Pancreas (tissue), 10 donors: ENCODE data around the gene OPA1. TPM values are rescaled to one million over a fixed set of nuclear protein-coding genes. Genes with fewer than 3 reads are reported as not detected.

Source experiments
- ATAC-seq, 4 donors: fragments of 200-7000 bp; cut with Tn5 transposase; one replicate each; pipeline versions ENCODE4 v1.8.0 to v1.9.1; 2020; ENCODE audit warnings: mild to moderate bottlenecking in 4 of 4, moderate library complexity in 4 of 4
- DNase-seq, 6 donors: peaks; one replicate each; pipeline ENCODE4 v3.0.0-alpha.2; 2020
- FAIRE-seq: peaks from 2 replicates; lab custom pipeline; 2012; peaks lifted over from hg19 to GRCh38; lab: Jason Lieb, UNC
- H3K27ac ChIP-seq, 4 donors: fragments of 200-600 bp; sonication (generic); 1 replicate in 3 of 4; 2 replicates in 1 of 4; pipeline versions ENCODE4 v1.5.0 to v1.8.0; 2020
- H3K27me3 ChIP-seq, 4 donors: fragments of 200-600 bp; one replicate each; pipeline ENCODE4 v1.8.0; 2021
- H3K36me3 ChIP-seq, 3 donors: fragments of 200-600 bp; sonication (generic) in 1 of 3; one replicate each; pipeline versions ENCODE4 v1.5.0 to v1.8.0; 2020 to 2021
- H3K4me1 ChIP-seq, 3 donors: fragments of 200-600 bp; one replicate each; pipeline ENCODE4 v1.8.0; 2021
- H3K4me3 ChIP-seq, 4 donors: fragments of 200-600 bp; sonication (generic) in 2 of 4; one replicate each; pipeline versions ENCODE4 v1.5.0 to v1.8.0; 2020 to 2021
- H3K9me3 ChIP-seq, 4 donors: fragments of 200-600 bp; one replicate each; pipeline ENCODE4 v1.8.0; 2021
- WGBS, 2 donors: extraction: QIAGEN DNeasy Blood & Tissue Kit; methylation state at CpG; one replicate each; pipeline ENCODE4 v1.1.7; 2013; 5-methylcytosine and 5-hydroxymethylcytosine counted together
- intact Hi-C, 3 donors: fragments of 100-400 bp; cut with DNase I; formaldehyde crosslinking; loops; one replicate each; pipeline versions ENCODE4 v1.11.1 to v1.14.2; 2022
- polyA plus RNA-seq, 2 donors: library from polyadenylated mRNA; stranded (reverse); fragments of 200-250 nt; gene quantifications; one replicate each; pipeline ENCODE4 v1.2.3, GENCODE V29; 2013
- total RNA-seq, 6 donors: library from RNA; stranded (reverse); fragmentation: NEBNext Ultra II Directional in 4 of 6; extraction: Animal tissue kit (Norgen Biotek cat#: 25700) in 4 of 6; gene quantifications; one replicate each; pipeline versions ENCODE4 v1.2.1 to v1.2.4, GENCODE V29; 2021 to 2023
- TF ChIP-seq, protein P1 (sequence below), 4 donors: fragments of 200-600 bp; sonication (generic) in 3 of 4; IDR thresholded peaks; one replicate each; pipeline versions ENCODE4 v1.5.0 to v1.8.0; 2021; ENCODE audit warnings: antibody characterized with exemption in 4 of 4
- donor health status: healthy with polysubstance abuse.
- donor health status: DM: no; HTN: no; CAD: no; lungs with moderate emphysema.
- donor health status: DM: no; HTN: no; CAD: no.
- donor health status: control.
- donor health status: control.
- donor health status: Bipolar disorder and iron deficiency.
- donor health status: DM: yes; HTN: yes; CAD: no.
- donor health status: DM: no; HTN: no; CAD: no.
- donor health status: DM: no; HTN: no; CAD: no.
- donor health status: DM: yes; HTN: yes; CAD: no.

Gene OPA1
- total and polyA plus RNA-seq, 8 donors: 6.3 to 31.7 (median 23.7) TPM

DNA sequence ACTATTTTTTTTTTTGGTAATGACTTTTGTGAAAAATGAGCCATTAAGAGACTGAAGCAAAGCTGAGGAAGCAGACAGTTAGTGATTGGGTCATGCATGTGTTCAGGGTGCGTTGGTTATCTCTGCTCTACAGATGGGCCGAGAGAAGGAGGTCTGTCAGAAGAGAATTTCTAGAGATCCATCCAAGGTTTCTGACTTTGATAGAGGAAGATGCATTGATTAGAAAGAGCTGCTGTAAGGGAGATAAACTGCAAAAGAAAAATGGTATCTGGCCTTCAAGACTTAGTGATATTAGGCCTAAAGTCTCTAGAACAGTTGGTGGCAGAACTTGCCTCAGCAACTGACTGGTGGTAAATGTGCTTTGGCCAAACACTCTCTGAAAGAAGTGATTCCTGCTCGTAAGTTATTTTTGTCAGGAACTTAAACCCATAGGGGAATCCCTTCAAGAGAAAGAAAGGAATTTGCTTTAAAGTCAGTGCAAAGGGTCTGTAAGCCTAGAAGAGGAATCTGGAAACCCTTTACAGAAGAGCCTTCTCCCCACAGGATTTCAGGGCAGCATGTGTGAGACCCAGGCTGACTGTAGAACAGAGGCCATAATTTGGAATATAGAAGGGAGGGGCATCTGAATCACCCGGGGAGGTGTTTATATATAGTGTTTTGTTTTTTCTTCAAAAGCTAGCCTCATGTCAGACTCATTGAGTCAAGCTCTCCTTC is 67.8 kb downstream of the OPA1 start:
- DNase-seq (no peak), FAIRE-seq (no peak), ATAC-seq (no peak)
- TF ChIP-seq, protein P1, sequence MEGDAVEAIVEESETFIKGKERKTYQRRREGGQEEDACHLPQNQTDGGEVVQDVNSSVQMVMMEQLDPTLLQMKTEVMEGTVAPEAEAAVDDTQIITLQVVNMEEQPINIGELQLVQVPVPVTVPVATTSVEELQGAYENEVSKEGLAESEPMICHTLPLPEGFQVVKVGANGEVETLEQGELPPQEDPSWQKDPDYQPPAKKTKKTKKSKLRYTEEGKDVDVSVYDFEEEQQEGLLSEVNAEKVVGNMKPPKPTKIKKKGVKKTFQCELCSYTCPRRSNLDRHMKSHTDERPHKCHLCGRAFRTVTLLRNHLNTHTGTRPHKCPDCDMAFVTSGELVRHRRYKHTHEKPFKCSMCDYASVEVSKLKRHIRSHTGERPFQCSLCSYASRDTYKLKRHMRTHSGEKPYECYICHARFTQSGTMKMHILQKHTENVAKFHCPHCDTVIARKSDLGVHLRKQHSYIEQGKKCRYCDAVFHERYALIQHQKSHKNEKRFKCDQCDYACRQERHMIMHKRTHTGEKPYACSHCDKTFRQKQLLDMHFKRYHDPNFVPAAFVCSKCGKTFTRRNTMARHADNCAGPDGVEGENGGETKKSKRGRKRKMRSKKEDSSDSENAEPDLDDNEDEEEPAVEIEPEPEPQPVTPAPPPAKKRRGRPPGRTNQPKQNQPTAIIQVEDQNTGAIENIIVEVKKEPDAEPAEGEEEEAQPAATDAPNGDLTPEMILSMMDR (IDR thresholded peaks at IDR 0.05): no peak
- H3K27ac ChIP-seq: no peak overlapping the region
- H3K27me3 ChIP-seq: no peaks in the 10 kb centered on the region
- no peak overlapping the region for H3K4me3 ChIP-seq
- intact Hi-C loops: loop anchor here in 1 of 3 donors (10.0 kb wide), 1 partner anchor 654 kb away; no protein-coding TSS in a partner anchor
- 79 to 86% methylated on average over 4 of the region's 4 CpGs for WGBS, 2 donors
- no peaks in the 10 kb centered on the region for H3K4me1 ChIP-seq
- no peaks in the 10 kb centered on the region for H3K9me3 ChIP-seq
- H3K36me3 ChIP-seq: peaks cover 0 to 16% (median 16%) of the 10 kb centered on the region in 3 donors

DNA sequence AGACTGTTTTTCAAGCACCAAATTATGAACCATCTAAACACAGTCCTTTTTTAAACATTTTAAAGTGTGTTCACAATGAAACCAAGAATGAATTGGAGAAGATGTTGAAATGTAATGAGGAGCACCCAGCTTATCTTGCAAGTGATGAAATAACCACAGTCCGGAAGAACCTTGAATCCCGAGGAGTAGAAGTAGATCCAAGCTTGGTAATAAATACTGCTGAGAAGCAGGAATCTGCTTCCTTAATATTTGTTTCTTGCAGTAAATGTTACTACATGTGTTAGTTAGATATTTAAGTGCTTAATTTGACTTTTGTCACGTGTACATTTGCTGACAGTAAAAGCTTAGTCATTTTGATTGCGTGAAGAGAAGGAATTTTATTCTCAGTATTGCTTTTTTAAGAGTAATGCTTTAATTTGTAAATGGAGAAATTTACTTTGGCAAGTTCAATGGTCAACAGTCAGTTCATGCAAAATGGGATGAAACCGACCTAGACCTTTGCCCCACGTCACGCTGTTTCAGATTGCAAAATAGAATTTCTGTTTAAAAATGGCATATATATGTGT is 69.8 kb downstream of the OPA1 start:
- intact Hi-C loops: loop anchor here in 1 of 3 donors (10.0 kb wide), 1 partner anchor 652 kb away; no protein-coding TSS in a partner anchor
- no peak overlapping the region for H3K27ac ChIP-seq
- no peaks in the 10 kb centered on the region for H3K4me1 ChIP-seq
- no peaks in the 10 kb centered on the region for H3K27me3 ChIP-seq
- H3K4me3 ChIP-seq: no peak overlapping the region
- TF ChIP-seq, protein P1 (IDR thresholded peaks at IDR 0.05): no peak
- FAIRE-seq (no peak), ATAC-seq (no peak), DNase-seq (no peak)
- peaks cover 0 to 21% (median 11%) of the 10 kb centered on the region in 3 donors for H3K36me3 ChIP-seq
- 80 to 81% methylated on average over 7 of the region's 7 CpGs for WGBS, 2 donors
- no peaks in the 10 kb centered on the region for H3K9me3 ChIP-seq

DNA sequence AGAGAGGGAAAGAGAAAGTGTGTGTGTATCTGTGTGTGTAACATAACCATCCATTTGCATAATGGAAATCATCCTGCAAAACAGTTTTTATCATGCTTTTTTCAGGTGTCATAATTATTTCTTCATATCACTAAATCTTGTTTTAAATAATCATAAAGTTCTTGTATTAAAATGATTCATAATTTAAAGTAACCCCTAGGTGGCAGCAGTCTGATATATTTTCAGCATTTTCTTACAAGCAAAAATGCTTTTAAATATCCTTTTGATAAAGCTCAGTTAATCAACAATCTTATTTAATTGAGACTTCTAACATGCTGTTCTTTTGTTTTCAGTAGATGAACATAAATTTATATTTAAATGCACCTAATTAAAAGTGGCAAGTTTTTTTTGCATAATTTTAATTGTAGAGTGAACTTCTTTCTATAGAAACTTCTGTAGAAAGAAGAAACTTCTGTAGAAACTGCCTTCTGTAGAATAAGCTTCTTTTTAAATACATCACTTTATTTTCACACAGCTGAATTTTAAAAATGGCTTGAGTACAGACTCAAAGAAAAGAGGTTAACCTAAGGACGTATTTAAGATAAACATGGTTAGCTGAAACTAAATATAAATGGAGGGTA is 72.5 kb downstream of the OPA1 start:
- 86 to 94% methylated on average over 1 of the region's 1 CpG for WGBS, 2 donors
- Histone ChIP-seq H3K9me3 (no peaks in the 10 kb centered on the region), H3K36me3 (peaks cover 0 to 12% (median 4%) of the 10 kb centered on the region in 3 donors), H3K27me3 (no peaks in the 10 kb centered on the region), H3K27ac (no peak overlapping the region), H3K4me1 (no peaks in the 10 kb centered on the region), H3K4me3 (no peak overlapping the region)
- intact Hi-C loops: loop anchor here in 1 of 3 donors (10.0 kb wide), 1 partner anchor 649 kb away; no protein-coding TSS in a partner anchor
- FAIRE-seq: peak; percentile 94
- DNase-seq: no peak
- no peak for ATAC-seq
- TF ChIP-seq, protein P1 (IDR thresholded peaks at IDR 0.05): peak in 3 of 4 donors; percentile 28 to 41 (median 32)

DNA sequence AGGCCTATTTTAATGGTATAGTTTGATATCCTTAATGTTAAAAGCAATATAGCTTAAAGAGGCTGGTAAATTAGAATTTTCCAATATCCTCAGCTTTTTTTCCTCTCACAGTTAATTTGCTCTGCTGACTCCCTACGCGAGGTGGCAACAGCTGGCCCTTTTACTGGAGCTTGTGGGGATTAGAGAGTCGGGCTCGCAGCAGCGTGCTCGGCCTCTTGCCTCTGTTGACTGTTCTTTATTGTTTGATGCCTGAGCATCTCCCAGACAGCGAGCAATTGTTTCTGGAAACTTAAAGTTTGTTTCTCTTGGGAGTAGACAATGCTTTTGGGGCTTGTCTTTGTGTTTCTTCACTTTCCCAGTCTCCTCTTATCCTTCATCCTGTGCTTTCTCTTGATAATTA is 80.8 kb downstream of the OPA1 start:
- no peaks in the 10 kb centered on the region for H3K36me3 ChIP-seq
- H3K4me3 ChIP-seq: no peak overlapping the region
- H3K4me1 ChIP-seq: no peaks in the 10 kb centered on the region
- intact Hi-C loops: no loop called here
- 91% methylated on average over 7 of the region's 7 CpGs for WGBS, 2 donors
- no peak for FAIRE-seq
- no peaks in the 10 kb centered on the region for H3K9me3 ChIP-seq
- H3K27ac ChIP-seq: no peak overlapping the region
- TF ChIP-seq, protein P1 (IDR thresholded peaks at IDR 0.05): no peak
- ATAC-seq: peak in 2 of 4 donors; percentile 48 to 79
- DNase-seq: no peak
- no peaks in the 10 kb centered on the region for H3K27me3 ChIP-seq
